GM03348 (cell line): ENCODE results near the gene BMX.

ENCODE experiments used
- DNase-seq: peaks from one replicate; pipeline ENCODE4 v3.0.0; 2012; ENCODE audit warnings: low spot score

Gene BMX

GRCh38 chrX:15570145-15570544 is 69.5 kb downstream of the BMX start:
- DNase-seq: no peak

- no peak for DNase-seq
Observed at GRCh38 chrX:15574017-15574416, 73.4 kb downstream of the BMX start.

DNA sequence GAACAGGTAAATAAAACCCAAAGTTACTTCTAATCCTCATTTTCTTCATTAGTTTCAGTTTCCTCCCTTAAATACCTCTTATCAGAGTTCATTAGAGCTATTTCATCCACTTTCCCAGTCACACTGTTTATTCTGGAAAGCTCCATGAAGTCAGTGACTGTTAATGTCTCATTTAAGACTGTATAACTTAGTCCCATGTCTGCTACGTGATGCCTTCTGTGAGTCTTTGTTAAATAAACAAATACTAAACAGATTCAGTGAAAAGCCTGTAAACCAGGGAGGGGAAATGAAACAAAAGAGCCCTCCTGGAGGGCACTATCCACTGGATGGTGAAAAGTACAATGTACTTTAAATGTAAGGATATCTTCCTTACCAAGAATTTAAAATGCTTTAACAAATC is 75.4 kb downstream of the BMX start:
- no peak for DNase-seq

DNA sequence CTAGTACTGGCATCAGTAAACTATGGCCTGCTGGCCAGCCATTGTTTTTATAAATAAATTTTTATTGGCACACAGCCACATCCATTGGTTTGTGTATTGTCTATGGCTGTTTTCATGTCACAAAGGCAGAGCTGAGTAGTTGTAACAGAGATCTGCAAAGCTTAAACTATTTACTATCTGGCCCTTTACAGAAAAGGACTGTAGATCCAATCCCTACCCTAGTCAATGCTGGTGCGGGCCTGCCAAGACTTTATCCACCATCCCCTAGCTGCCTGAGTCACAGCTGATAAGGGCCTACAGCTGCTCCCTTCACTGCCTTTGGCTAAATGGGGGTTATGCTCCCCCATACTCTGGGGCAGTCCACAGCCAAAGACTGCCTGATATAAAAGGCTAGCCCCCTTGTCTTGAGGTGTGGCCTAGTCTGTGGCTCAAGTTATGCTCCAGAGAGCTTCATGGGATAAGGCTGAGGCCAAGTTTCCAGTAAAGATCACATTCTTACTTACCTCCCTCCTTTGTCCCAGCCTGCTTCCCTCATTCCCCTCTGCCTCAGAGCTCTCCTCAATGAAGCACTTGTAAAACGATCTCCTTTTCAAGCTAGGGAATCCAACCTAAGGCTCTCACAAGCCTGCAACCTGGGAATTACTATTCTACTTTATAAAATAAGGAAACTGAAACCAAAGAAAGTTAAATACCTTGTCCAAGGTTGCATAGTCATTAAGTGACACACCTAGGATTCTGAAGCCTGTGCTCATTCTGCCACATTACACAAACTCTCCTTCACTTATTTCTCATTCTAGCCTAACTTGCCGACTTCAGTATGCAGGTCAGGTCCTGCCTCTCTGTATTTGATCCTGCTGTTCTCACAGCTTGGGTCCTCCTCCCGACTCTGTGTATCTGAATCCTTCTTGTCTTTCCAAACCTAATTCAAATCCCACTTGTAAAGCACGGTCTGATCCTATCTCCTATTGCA is 79.5 kb downstream of the BMX start:
- no peak for DNase-seq

GRCh38 chrX:15594371-15594770 is 93.8 kb downstream of the BMX start:
- DNase-seq: no peak

- no peak for DNase-seq
Observed at GRCh38 chrX:15598026-15598425, 97.4 kb downstream of the BMX start.

GRCh38 chrX:15599461-15599860 is 98.9 kb downstream of the BMX start:
- no peak for DNase-seq

- DNase-seq: no peak
Observed at GRCh38 chrX:15600049-15600448, 99.4 kb downstream of the BMX start.

DNA sequence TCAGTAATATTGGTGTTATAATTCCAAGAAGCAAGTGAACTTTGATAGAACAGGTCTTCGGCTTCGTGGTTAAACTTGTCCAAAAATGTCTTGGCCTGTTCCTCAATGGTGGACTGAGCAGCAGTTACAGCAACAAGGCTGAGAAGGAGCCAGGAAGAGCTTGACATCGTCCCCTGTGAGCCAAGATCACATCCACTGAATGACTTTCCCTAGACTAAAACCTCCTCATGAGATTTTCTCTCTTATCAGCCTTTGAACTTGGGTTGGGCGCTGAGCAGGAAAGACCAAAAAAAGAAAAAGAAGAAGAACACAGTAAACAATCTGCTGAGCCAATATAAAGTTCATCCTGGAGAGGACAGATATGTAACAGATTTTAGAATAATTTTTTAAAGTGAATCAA is 100.1 kb downstream of the BMX start, which contains the start of gene ACE2:
Gene ACE2, minus strand, starts transcription at position 216 of the 400 bp plus-strand sequence. Its CDS starts 49 bp downstream, at position 167.
- DNase-seq: no peak

DNA sequence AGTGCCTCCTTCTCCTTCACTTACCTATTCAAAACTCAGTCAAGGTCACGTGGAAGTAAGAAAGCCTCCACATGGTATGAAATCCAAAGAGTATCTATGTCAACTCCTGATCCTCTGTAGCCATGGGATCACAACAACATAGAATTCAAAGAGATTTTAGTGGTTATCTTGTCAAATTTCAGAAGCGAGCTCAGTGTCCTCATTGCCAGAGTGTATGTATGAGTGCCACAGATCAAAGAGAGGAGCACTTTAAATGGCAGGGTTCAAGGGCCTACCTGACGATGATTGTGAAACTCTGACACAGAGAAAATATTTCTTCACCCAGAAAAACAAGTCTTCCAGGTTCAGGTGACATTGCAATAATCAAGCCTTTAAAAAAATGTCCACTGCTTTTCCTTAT is 101.3 kb downstream of the BMX start:
- no peak for DNase-seq

DNA sequence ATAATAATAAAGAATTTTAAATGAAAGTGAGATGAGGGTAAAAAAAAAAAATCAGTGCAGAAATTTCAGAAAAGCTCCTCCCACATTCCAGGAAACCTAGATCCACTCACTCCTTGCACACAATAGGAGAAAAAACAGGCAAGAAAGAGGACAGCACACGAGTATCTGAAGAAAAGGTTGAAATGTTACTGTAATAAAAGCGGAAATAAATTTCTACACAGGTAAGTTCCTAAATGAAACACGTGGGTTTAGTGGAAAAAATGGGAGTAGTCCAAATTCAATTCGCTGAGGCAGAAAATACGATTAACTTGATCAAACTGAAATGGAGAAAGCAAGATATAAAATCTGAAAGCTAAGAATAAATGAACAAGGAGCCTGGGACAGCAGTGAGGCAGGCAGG is 102.2 kb downstream of the BMX start:
- DNase-seq: no peak

- DNase-seq: no peak
Observed at GRCh38 chrX:15605226-15605625, 104.6 kb downstream of the BMX start.
